ENCODE results near the gene FLNA. TPM values are rescaled to one million over a fixed set of nuclear protein-coding genes. Genes with fewer than 3 reads are reported as not detected.
A peak's percentile ranks its signal among the peaks of the same experiment; 100 is the strongest.

Gene FLNA
- total and polyA plus RNA-seq, 9 of the 15 experiments (the other 6 are each of a cell fraction or from before 2014, with no cell fraction given): 6.2 to 735 (median 135) TPM

DNA sequence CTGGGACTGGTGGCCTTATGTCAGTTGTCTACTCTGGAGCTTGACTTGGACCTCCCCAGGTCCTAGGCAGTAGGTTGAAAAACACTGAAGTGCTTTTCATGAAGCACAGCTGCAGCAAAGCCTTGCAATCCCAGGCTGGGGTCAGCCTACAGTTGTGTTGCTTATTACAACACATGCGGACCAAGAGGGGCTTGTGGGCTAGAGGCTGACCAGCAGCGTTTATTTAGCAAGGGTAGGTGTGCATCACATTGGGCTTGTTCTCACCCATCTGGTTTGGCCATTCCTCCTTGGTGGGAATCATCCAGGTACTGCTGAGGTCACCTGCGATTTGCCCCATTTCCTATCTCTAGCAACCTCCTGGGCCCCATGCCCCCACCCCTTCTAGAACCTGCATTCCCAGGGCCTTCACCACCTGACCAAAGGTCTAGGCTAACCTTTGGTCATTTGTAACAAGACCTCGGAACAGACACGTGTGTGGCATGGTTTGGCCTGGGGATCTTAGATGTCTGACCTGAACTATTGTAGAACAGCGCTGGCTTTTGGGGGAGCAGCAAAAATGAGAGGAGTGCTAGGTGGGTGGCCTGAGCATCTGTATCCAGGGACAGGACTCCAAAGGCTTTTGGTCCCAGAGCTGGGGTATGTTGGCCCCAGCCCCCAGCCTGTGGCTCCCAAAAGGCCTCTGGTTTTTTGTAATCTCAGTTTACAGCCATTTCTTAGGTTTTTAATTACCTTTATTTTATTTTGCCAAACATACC, 26.8 kb upstream of the FLNA start (continued):
- TF ChIP-seq, protein P1, sequence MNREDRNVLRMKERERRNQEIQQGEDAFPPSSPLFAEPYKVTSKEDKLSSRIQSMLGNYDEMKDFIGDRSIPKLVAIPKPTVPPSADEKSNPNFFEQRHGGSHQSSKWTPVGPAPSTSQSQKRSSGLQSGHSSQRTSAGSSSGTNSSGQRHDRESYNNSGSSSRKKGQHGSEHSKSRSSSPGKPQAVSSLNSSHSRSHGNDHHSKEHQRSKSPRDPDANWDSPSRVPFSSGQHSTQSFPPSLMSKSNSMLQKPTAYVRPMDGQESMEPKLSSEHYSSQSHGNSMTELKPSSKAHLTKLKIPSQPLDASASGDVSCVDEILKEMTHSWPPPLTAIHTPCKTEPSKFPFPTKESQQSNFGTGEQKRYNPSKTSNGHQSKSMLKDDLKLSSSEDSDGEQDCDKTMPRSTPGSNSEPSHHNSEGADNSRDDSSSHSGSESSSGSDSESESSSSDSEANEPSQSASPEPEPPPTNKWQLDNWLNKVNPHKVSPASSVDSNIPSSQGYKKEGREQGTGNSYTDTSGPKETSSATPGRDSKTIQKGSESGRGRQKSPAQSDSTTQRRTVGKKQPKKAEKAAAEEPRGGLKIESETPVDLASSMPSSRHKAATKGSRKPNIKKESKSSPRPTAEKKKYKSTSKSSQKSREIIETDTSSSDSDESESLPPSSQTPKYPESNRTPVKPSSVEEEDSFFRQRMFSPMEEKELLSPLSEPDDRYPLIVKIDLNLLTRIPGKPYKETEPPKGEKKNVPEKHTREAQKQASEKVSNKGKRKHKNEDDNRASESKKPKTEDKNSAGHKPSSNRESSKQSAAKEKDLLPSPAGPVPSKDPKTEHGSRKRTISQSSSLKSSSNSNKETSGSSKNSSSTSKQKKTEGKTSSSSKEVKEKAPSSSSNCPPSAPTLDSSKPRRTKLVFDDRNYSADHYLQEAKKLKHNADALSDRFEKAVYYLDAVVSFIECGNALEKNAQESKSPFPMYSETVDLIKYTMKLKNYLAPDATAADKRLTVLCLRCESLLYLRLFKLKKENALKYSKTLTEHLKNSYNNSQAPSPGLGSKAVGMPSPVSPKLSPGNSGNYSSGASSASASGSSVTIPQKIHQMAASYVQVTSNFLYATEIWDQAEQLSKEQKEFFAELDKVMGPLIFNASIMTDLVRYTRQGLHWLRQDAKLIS (CRISPR knock-in tag; IDR thresholded peaks at IDR 0.05): peak; percentile 93
- TF ChIP-seq RAD21 (CRISPR knock-in tag; conservative IDR thresholded peaks at IDR 0.05 in 1 of 2, IDR thresholded peaks at IDR 0.05 in 1 of 2) (no peak), JUNB (CRISPR knock-in tag; conservative IDR thresholded peaks at IDR 0.05) (no peak), ZC3H8 (IDR thresholded peaks at IDR 0.05) (no peak), NFRKB (IDR thresholded peaks at IDR 0.05; ENCODE audit: low read depth) (no peak), SOX6 (IDR thresholded peaks at IDR 0.05) (no peak), NFE2L1 (tag; IDR thresholded peaks at IDR 0.05; ENCODE audit: borderline replicate concordance, low read depth) (no peak), ZNF696 (CRISPR knock-in tag; conservative IDR thresholded peaks at IDR 0.05) (no peak; the same call in 1 of the 2 replicates), ESRRB (CRISPR knock-in tag; IDR thresholded peaks at IDR 0.05; ENCODE audit: borderline replicate concordance) (peak; percentile 32; the same call in 1 of the 2 replicates), THRAP3 (IDR thresholded peaks at IDR 0.05; ENCODE audit: borderline replicate concordance) (peak; percentile 94), CSDE1 (IDR thresholded peaks at IDR 0.05) (no peak)
- TF ChIP-seq, protein P2, sequence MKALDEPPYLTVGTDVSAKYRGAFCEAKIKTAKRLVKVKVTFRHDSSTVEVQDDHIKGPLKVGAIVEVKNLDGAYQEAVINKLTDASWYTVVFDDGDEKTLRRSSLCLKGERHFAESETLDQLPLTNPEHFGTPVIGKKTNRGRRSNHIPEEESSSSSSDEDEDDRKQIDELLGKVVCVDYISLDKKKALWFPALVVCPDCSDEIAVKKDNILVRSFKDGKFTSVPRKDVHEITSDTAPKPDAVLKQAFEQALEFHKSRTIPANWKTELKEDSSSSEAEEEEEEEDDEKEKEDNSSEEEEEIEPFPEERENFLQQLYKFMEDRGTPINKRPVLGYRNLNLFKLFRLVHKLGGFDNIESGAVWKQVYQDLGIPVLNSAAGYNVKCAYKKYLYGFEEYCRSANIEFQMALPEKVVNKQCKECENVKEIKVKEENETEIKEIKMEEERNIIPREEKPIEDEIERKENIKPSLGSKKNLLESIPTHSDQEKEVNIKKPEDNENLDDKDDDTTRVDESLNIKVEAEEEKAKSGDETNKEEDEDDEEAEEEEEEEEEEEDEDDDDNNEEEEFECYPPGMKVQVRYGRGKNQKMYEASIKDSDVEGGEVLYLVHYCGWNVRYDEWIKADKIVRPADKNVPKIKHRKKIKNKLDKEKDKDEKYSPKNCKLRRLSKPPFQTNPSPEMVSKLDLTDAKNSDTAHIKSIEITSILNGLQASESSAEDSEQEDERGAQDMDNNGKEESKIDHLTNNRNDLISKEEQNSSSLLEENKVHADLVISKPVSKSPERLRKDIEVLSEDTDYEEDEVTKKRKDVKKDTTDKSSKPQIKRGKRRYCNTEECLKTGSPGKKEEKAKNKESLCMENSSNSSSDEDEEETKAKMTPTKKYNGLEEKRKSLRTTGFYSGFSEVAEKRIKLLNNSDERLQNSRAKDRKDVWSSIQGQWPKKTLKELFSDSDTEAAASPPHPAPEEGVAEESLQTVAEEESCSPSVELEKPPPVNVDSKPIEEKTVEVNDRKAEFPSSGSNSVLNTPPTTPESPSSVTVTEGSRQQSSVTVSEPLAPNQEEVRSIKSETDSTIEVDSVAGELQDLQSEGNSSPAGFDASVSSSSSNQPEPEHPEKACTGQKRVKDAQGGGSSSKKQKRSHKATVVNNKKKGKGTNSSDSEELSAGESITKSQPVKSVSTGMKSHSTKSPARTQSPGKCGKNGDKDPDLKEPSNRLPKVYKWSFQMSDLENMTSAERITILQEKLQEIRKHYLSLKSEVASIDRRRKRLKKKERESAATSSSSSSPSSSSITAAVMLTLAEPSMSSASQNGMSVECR (CRISPR knock-in tag; IDR thresholded peaks at IDR 0.05): no peak
- TF ChIP-seq, protein P3, sequence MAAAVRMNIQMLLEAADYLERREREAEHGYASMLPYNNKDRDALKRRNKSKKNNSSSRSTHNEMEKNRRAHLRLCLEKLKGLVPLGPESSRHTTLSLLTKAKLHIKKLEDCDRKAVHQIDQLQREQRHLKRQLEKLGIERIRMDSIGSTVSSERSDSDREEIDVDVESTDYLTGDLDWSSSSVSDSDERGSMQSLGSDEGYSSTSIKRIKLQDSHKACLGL (CRISPR knock-in tag; IDR thresholded peaks at IDR 0.05; ENCODE audit: borderline replicate concordance, poor library complexity, severe bottlenecking): no peak
- TF ChIP-seq, protein P4, sequence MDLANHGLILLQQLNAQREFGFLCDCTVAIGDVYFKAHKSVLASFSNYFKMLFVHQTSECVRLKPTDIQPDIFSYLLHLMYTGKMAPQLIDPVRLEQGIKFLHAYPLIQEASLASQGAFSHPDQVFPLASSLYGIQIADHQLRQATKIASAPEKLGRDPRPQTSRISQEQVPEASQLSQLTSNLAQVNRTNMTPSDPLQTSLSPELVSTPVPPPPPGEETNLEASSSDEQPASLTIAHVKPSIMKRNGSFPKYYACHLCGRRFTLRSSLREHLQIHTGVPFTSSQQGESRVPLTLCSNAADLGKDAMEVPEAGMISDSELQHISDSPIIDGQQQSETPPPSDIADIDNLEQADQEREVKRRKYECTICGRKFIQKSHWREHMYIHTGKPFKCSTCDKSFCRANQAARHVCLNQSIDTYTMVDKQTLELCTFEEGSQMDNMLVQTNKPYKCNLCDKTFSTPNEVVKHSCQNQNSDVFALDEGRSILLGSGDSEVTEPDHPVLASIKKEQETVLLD (IDR thresholded peaks at IDR 0.05): no peak
- TF ChIP-seq, protein P5, sequence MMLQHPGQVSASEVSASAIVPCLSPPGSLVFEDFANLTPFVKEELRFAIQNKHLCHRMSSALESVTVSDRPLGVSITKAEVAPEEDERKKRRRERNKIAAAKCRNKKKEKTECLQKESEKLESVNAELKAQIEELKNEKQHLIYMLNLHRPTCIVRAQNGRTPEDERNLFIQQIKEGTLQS (IDR thresholded peaks at IDR 0.05): no peak
- TF ChIP-seq, protein P5 (CRISPR knock-in tag; conservative IDR thresholded peaks at IDR 0.05): peak; percentile 43; the same call in 1 of the 2 replicates
